CD4-positive, CD25-positive, alpha-beta regulatory T cell (primary cell): ENCODE measurements around the gene ADM2. TPM values are rescaled to one million over a fixed set of nuclear protein-coding genes. Genes with fewer than 3 reads are reported as not detected.
A peak's percentile ranks its signal among the peaks of the same experiment; 100 is the strongest.

Experiments
- ATAC-seq, 2 donors: fragments of 150-1000 bp; cut with Tn5 transposase; one replicate each; pipeline ENCODE4 v1.10.0; 2021; ENCODE audit warnings: low read depth in 2 of 2, moderate number of reproducible peaks in 2 of 2, moderate library complexity in 1 of 2
- DNase-seq, 3 donors: peaks; one replicate each; pipeline versions ENCODE4 v3.0.0 to v3.0.0-alpha.2; 2012 to 2022; ENCODE audit warnings: mixed read lengths in 1 of 3
- H3K27ac ChIP-seq: one replicate; pipeline ENCODE4 v1.7.0; 2013; ENCODE audit warnings: mild to moderate bottlenecking, low read length; ENCODE audit not compliant: insufficient read depth, poor library complexity, severe bottlenecking
- H3K27me3 ChIP-seq: one replicate; pipeline ENCODE4 v1.7.0; 2013; ENCODE audit warnings: low read length; ENCODE audit not compliant: control insufficient read depth, insufficient read depth
- H3K36me3 ChIP-seq: one replicate; pipeline ENCODE4 v1.7.0; 2013; ENCODE audit warnings: mild to moderate bottlenecking, low read length, moderate library complexity; ENCODE audit not compliant: control insufficient read depth, insufficient read depth
- H3K4me1 ChIP-seq: 2 replicates; pipeline ENCODE4 v1.7.0; 2013; ENCODE audit warnings: mild to moderate bottlenecking, low read length; ENCODE audit not compliant: insufficient read depth, control insufficient read depth, poor library complexity, severe bottlenecking
- H3K4me3 ChIP-seq: one replicate; pipeline ENCODE4 v1.7.0; 2013; ENCODE audit warnings: low read depth, mild to moderate bottlenecking, low read length, moderate library complexity
- H3K9me3 ChIP-seq, 2 experiments: 1 replicate in 1 of 2; 2 replicates in 1 of 2; pipeline ENCODE4 v1.7.0; 2013; ENCODE audit warnings: low read length in 2 of 2, mild to moderate bottlenecking in 1 of 2, moderate library complexity in 1 of 2; ENCODE audit not compliant: control insufficient read depth in 2 of 2
- H3K27ac Mint-ChIP-seq, 3 donors: one replicate each; pipeline ENCODE4 v1.8.0; 2020 to 2022; ENCODE audit warnings: mild to moderate bottlenecking in 3 of 3, mixed read lengths in 3 of 3, moderate library complexity in 2 of 3
- H3K27me3 Mint-ChIP-seq: one replicate; pipeline ENCODE4 v1.8.0; 2022; ENCODE audit warnings: mild to moderate bottlenecking, mixed read lengths
- H3K36me3 Mint-ChIP-seq: one replicate; pipeline ENCODE4 v1.8.0; 2020; ENCODE audit warnings: mixed read lengths
- H3K4me1 Mint-ChIP-seq, 4 donors: one replicate each; pipeline ENCODE4 v1.8.0; 2020 to 2022; ENCODE audit warnings: mixed read lengths in 4 of 4, mild to moderate bottlenecking in 1 of 4
- H3K4me3 Mint-ChIP-seq, 4 donors: one replicate each; pipeline ENCODE4 v1.8.0; 2020 to 2022; ENCODE audit warnings: mild to moderate bottlenecking in 4 of 4, mixed read lengths in 4 of 4, moderate library complexity in 3 of 4
- H3K9me3 Mint-ChIP-seq, 7 donors: one replicate each; pipeline ENCODE4 v1.8.0; 2020 to 2022; ENCODE audit warnings: mixed read lengths in 7 of 7, mild to moderate bottlenecking in 3 of 7, moderate library complexity in 2 of 7
- polyA plus RNA-seq, 4 donors: library from polyadenylated mRNA; unstranded; fragments of 300-500 nt; fragmentation: Illumina TruSeq; gene quantifications; one replicate each; pipeline ENCODE4 v1.2.3, GENCODE V29; 2021
- total RNA-seq: library from RNA; stranded (reverse); gene quantifications from one replicate; pipeline ENCODE4 v1.2.3, GENCODE V29; 2022

ADM2 gene
- total and polyA plus RNA-seq, 5 donors from 2014 or later = 0.06 to 1.9 (median 0.37) TPM

- ATAC-seq (peak in 1 of 2 donors; percentile 28), DNase-seq (no peak)
- Histone ChIP-seq H3K27me3 (no peaks in the 10 kb centered on the region), H3K36me3 (no peaks in the 10 kb centered on the region), H3K27ac (no peak overlapping the region), H3K4me1 (peaks cover 7% of the 10 kb centered on the region), H3K4me3 (no peak overlapping the region), H3K9me3 (no peaks in the 10 kb centered on the region)
- Mint-ChIP-seq H3K9me3 (no peaks in the 10 kb centered on the region), H3K4me1 (peaks cover 0 to 9% (median 6%) of the 10 kb centered on the region in 4 donors), H3K27me3 (peaks cover 6% of the 10 kb centered on the region), H3K27ac (peak overlapping the region in 1 of 3 donors; percentile 54), H3K4me3 (peak overlapping the region in 2 of 4 donors; percentile 11 to 72), H3K36me3 (no peaks in the 10 kb centered on the region)
Measured at GRCh38 chr22:50490531-50491308, 9.4 kb downstream of the ADM2 start.

DNA sequence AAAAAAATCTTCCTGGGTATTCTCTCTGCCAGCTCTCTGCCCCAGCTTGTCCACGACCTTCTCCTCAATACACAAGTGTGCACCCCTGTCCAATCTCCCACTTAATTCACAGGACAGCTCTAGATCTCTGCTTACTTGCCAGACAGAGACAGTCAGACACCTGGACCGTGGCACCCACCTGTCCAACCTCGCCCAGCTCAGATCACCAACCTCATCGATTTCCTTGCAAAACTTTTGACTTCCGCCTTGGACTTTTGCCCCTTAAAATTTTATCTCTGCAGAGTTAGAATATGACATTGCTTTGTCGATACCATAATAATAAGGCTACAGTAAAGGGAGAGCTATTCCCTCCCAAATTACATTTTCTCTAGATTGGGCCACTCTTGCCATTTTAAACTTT lies 15.8 kb downstream of the ADM2 start:
- Mint-ChIP-seq H3K4me3 (peak overlapping the region in 1 of 4 donors; percentile 27), H3K4me1 (peaks cover 0 to 8% (median 4%) of the 10 kb centered on the region in 4 donors), H3K27ac (no peak overlapping the region), H3K27me3 (no peaks in the 10 kb centered on the region), H3K9me3 (no peaks in the 10 kb centered on the region), H3K36me3 (no peaks in the 10 kb centered on the region)
- Histone ChIP-seq H3K4me3 (no peak overlapping the region), H3K27me3 (no peaks in the 10 kb centered on the region), H3K36me3 (no peaks in the 10 kb centered on the region), H3K27ac (no peak overlapping the region), H3K9me3 (no peaks in the 10 kb centered on the region), H3K4me1 (no peaks in the 10 kb centered on the region)
- DNase-seq (no peak), ATAC-seq (no peak)

GRCh38 chr22:50498322-50498890 lies 17.1 kb downstream of the ADM2 start:
- no peak overlapping the region for H3K27ac Mint-ChIP-seq
- peak overlapping the region in 2 of 4 donors; percentile 29 to 63 for H3K4me3 Mint-ChIP-seq

GRCh38 chr22:50500452-50500851 lies 19.1 kb downstream of the ADM2 start:
- H3K4me3 ChIP-seq = no peak overlapping the region
- no peaks in the 10 kb centered on the region for H3K9me3 Mint-ChIP-seq
- H3K9me3 ChIP-seq = no peaks in the 10 kb centered on the region
- no peaks in the 10 kb centered on the region for H3K27me3 Mint-ChIP-seq
- no peak overlapping the region for H3K4me3 Mint-ChIP-seq
- H3K36me3 ChIP-seq = peaks cover 19% of the 10 kb centered on the region
- ATAC-seq (no peak), DNase-seq (no peak)
- peaks cover 0 to 8% (median 4%) of the 10 kb centered on the region in 4 donors for H3K4me1 Mint-ChIP-seq
- peak overlapping the region in 1 of 3 donors; percentile 71 for H3K27ac Mint-ChIP-seq
- H3K27me3 ChIP-seq = no peaks in the 10 kb centered on the region
- H3K4me1 ChIP-seq = no peaks in the 10 kb centered on the region
- H3K36me3 Mint-ChIP-seq = no peaks in the 10 kb centered on the region
- H3K27ac ChIP-seq = no peak overlapping the region

More at GRCh38 chr22:50498322-50498890, 17.1 kb downstream of the ADM2 start:
- H3K9me3 ChIP-seq = no peaks in the 10 kb centered on the region
- DNase-seq (peak; percentile 49 to 74 (median 70)), ATAC-seq (peak; percentile 74 to 83)
- no peaks in the 10 kb centered on the region for H3K27me3 Mint-ChIP-seq
- H3K36me3 ChIP-seq = peaks cover 11% of the 10 kb centered on the region
- no peaks in the 10 kb centered on the region for H3K36me3 Mint-ChIP-seq
- H3K9me3 Mint-ChIP-seq = no peaks in the 10 kb centered on the region
- no peak overlapping the region for H3K4me3 ChIP-seq
- no peaks in the 10 kb centered on the region for H3K4me1 ChIP-seq
- H3K27me3 ChIP-seq = no peaks in the 10 kb centered on the region
- no peak overlapping the region for H3K27ac ChIP-seq
- H3K4me1 Mint-ChIP-seq = peaks cover 0 to 8% (median 4%) of the 10 kb centered on the region in 4 donors

GRCh38 chr22:50502096-50502495 lies 20.8 kb downstream of the ADM2 start:
- Histone ChIP-seq H3K27me3 (no peaks in the 10 kb centered on the region), H3K4me1 (peaks cover 16% of the 10 kb centered on the region), H3K4me3 (no peak overlapping the region), H3K9me3 (no peaks in the 10 kb centered on the region), H3K36me3 (peaks cover 20% of the 10 kb centered on the region), H3K27ac (no peak overlapping the region)
- no peaks in the 10 kb centered on the region for H3K27me3 Mint-ChIP-seq
- peaks cover 0 to 14% (median 4%) of the 10 kb centered on the region in 4 donors for H3K4me1 Mint-ChIP-seq
- H3K4me3 Mint-ChIP-seq = peak overlapping the region in 1 of 4 donors; percentile 77
- no peaks in the 10 kb centered on the region for H3K9me3 Mint-ChIP-seq
- H3K27ac Mint-ChIP-seq = no peak overlapping the region
- no peak for DNase-seq
- no peaks in the 10 kb centered on the region for H3K36me3 Mint-ChIP-seq
- ATAC-seq = no peak

DNA sequence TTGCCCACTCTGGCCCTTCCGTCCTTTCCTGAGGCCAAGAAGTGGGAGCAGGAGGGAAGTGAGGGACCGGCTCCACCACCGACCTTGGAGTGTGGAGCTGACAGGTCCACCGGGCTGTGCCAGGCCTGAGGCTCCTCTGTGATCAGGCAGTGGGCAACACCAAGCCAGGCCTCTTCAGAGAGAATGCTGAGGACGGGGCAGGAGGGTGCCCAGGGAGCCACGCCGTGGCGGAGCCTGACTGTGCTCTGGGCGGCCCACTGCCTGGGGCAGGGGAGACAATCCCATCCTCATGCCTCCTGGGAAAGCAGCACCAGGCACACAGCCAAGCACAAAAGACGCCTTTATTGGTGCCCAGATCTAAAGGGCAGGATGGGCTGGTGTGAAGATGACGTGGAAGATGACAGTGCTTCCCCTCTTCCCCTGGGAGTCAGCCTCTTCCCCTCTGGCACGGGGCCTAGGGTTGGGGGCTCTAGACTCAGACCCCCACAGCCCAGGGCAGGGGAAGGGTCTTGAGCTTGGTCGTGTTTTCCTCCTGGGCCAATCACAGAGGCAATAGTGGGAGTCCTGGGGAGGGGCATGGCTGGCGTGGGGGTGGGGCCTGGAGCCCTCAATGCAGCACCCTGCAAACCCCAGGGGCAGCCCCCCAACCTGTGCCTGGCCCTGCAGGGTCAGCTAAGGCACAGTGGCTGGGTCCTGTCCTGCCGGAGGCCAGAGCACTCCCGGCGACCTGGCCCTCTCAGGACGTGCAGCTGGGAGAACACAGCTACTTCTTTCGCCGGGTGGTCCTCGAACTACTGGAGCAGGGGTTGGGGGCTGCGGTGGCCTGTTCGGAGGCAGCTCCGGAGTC lies 21.5 kb downstream of the ADM2 start:
- Histone ChIP-seq H3K4me1 (peaks cover 16% of the 10 kb centered on the region), H3K36me3 (peaks cover 20% of the 10 kb centered on the region), H3K9me3 (no peaks in the 10 kb centered on the region), H3K27ac (no peak overlapping the region), H3K27me3 (no peaks in the 10 kb centered on the region), H3K4me3 (no peak overlapping the region)
- ATAC-seq (no peak), DNase-seq (no peak)
- H3K9me3 Mint-ChIP-seq = no peaks in the 10 kb centered on the region
- H3K27ac Mint-ChIP-seq = no peak overlapping the region
- H3K4me3 Mint-ChIP-seq = no peak overlapping the region
- no peaks in the 10 kb centered on the region for H3K36me3 Mint-ChIP-seq
- peaks cover 0 to 17% (median 4%) of the 10 kb centered on the region in 4 donors for H3K4me1 Mint-ChIP-seq
- no peaks in the 10 kb centered on the region for H3K27me3 Mint-ChIP-seq

- no peaks in the 10 kb centered on the region for H3K27me3 ChIP-seq
- Mint-ChIP-seq H3K27me3 (peaks cover under 1% of the 10 kb centered on the region), H3K27ac (no peak overlapping the region), H3K4me3 (no peak overlapping the region), H3K4me1 (peaks cover 0 to 16% (median 5%) of the 10 kb centered on the region in 4 donors), H3K9me3 (no peaks in the 10 kb centered on the region), H3K36me3 (no peaks in the 10 kb centered on the region)
- no peak overlapping the region for H3K4me3 ChIP-seq
- peaks cover 20% of the 10 kb centered on the region for H3K36me3 ChIP-seq
- peaks cover 19% of the 10 kb centered on the region for H3K4me1 ChIP-seq
- H3K27ac ChIP-seq = no peak overlapping the region
- ATAC-seq = no peak
- H3K9me3 ChIP-seq = no peaks in the 10 kb centered on the region
- DNase-seq = no peak
Measured at GRCh38 chr22:50503475-50504145, 22.3 kb downstream of the ADM2 start.
